Neural cell (in vitro differentiated cells): ENCODE data around the gene CILP. TPM values are rescaled to one million over a fixed set of nuclear protein-coding genes. Genes with fewer than 3 reads are reported as not detected.

Experiments used
- H2AFZ ChIP-seq: fragments of 200-600, 300-800 bp; sonication (generic), shearing (Covaris generic); 2 replicates; pipeline ENCODE4 v1.6.0; 2014; ENCODE audit warnings: low read depth, mild to moderate bottlenecking, antibody characterized with exemption, low read length, moderate library complexity
- H3F3A ChIP-seq: fragments of 200-600 bp; shearing (Covaris generic); 2 replicates; pipeline ENCODE4 v1.6.1; 2016; ENCODE audit warnings: mild to moderate bottlenecking, moderate library complexity, mixed read lengths, antibody characterized with exemption, low read length; ENCODE audit not compliant: insufficient read depth, poor library complexity, severe bottlenecking
- H3K27ac ChIP-seq: fragments of 200-600, 300-800 bp; sonication (generic), shearing (Covaris generic); 2 replicates; pipeline ENCODE4 v1.5.1; 2014; ENCODE audit warnings: mild to moderate bottlenecking, low read length, moderate library complexity
- H3K27me3 ChIP-seq: fragments of 300-800, 200-600 bp; sonication (generic), shearing (Covaris generic); 2 replicates; pipeline ENCODE4 v1.6.0; 2014; ENCODE audit warnings: mild to moderate bottlenecking, low read depth, low read length, moderate library complexity; ENCODE audit not compliant: insufficient read depth
- H3K36me3 ChIP-seq: fragments of 300-800, 200-600 bp; sonication (generic), shearing (Covaris generic); 2 replicates; pipeline ENCODE4 v1.5.1; 2014; ENCODE audit warnings: mild to moderate bottlenecking, antibody characterized with exemption, low read length, moderate library complexity; ENCODE audit not compliant: insufficient read depth
- H3K4me2 ChIP-seq: fragments of 300-800, 200-600 bp; sonication (generic), shearing (Covaris generic); 2 replicates; pipeline ENCODE4 v1.6.0; 2014; ENCODE audit warnings: mild to moderate bottlenecking, low read length
- H3K4me3 ChIP-seq: fragments of 300-800, 200-600 bp; sonication (generic), shearing (Covaris generic); 2 replicates; pipeline ENCODE4 v1.5.1; 2014; ENCODE audit warnings: mild to moderate bottlenecking, low read length, moderate library complexity
- H3K79me2 ChIP-seq: fragments of 200-600 bp; shearing (Covaris generic); replicated peaks from 2 replicates; pipeline ENCODE4 v1.6.0; 2014; ENCODE audit warnings: mild to moderate bottlenecking, low read length, moderate library complexity; ENCODE audit not compliant: insufficient read depth
- H3K9ac ChIP-seq: fragments of 300-800, 200-600 bp; sonication (generic), shearing (Covaris generic); 2 replicates; pipeline ENCODE4 v1.6.1; 2016; ENCODE audit warnings: mild to moderate bottlenecking, low read length, mixed read lengths
- H3K9me2 ChIP-seq: fragments of 200-600 bp; shearing (Covaris generic); 2 replicates; pipeline ENCODE4 v1.6.1; 2016; ENCODE audit warnings: mild to moderate bottlenecking, low read length, mixed read lengths; ENCODE audit not compliant: insufficient read depth
- H3K9me3 ChIP-seq: fragments of 200-600, 300-800 bp; sonication (generic), shearing (Covaris generic); 2 replicates; pipeline ENCODE4 v1.6.1; 2016; ENCODE audit warnings: mild to moderate bottlenecking, mixed run types, low read length, moderate library complexity, mixed read lengths
- H4K20me1 ChIP-seq: fragments of 200-600 bp; shearing (Covaris generic); 2 replicates; pipeline ENCODE4 v1.6.1; 2016; ENCODE audit warnings: mild to moderate bottlenecking, mixed run types; ENCODE audit not compliant: insufficient read depth
- EP300 ChIP-seq: fragments of 450-650 bp; conservative IDR thresholded peaks from 2 replicates; pipeline ENCODE4 v1.6.1; 2014; ENCODE audit warnings: antibody characterized with exemption, mild to moderate bottlenecking, moderate library complexity; ENCODE audit not compliant: poor library complexity, severe bottlenecking
- EZH2 ChIP-seq: fragments of 200-600, 300-800 bp; shearing (Covaris generic), sonication (generic); IDR thresholded peaks from 2 replicates; pipeline ENCODE4 v1.6.1; 2014; ENCODE audit warnings: antibody characterized with exemption, low read length, borderline replicate concordance, mild to moderate bottlenecking; ENCODE audit not compliant: insufficient read depth, poor library complexity, severe bottlenecking
- MXI1 ChIP-seq: fragments of 450-650 bp; conservative IDR thresholded peaks from 2 replicates; pipeline ENCODE4 v1.6.1; 2014; ENCODE audit warnings: antibody characterized with exemption, mild to moderate bottlenecking; ENCODE audit not compliant: poor library complexity, severe bottlenecking
- POLR2AphosphoS5 ChIP-seq: IDR thresholded peaks from 2 replicates; pipeline ENCODE4 v1.6.1; 2012
- RAD21 ChIP-seq: fragments of 450-650 bp; conservative IDR thresholded peaks from 2 replicates; pipeline ENCODE4 v1.6.1; 2014; ENCODE audit warnings: antibody characterized with exemption, mild to moderate bottlenecking, moderate library complexity
- SMC3 ChIP-seq: fragments of 450-650 bp; conservative IDR thresholded peaks from 2 replicates; pipeline ENCODE4 v1.6.1; 2014; ENCODE audit warnings: antibody characterized with exemption, mild to moderate bottlenecking, moderate library complexity; ENCODE audit not compliant: poor library complexity
- TAF1 ChIP-seq: IDR thresholded peaks from 2 replicates; pipeline ENCODE4 v1.6.1; 2012; ENCODE audit warnings: low read depth
- polyA plus RNA-seq: library from polyadenylated mRNA; depleted of rRNA; stranded (reverse); fragments of >200 nt; gene quantifications from 2 replicates; pipeline ENCODE4 v1.2.3, GENCODE V29; 2014
- TF ChIP-seq, protein P1 (sequence below): fragments of 450-650 bp; IDR thresholded peaks from 2 replicates; pipeline ENCODE4 v1.5.1; 2014; ENCODE audit warnings: antibody characterized with exemption, mild to moderate bottlenecking, moderate library complexity; ENCODE audit not compliant: poor library complexity, severe bottlenecking
- TF ChIP-seq, protein P2 (sequence below): IDR thresholded peaks from 2 replicates; pipeline ENCODE4 v1.6.1; 2012; ENCODE audit warnings: borderline replicate concordance

CILP gene
- polyA plus RNA-seq, 1 donor from 2014 or later, result 1.4 TPM

DNA sequence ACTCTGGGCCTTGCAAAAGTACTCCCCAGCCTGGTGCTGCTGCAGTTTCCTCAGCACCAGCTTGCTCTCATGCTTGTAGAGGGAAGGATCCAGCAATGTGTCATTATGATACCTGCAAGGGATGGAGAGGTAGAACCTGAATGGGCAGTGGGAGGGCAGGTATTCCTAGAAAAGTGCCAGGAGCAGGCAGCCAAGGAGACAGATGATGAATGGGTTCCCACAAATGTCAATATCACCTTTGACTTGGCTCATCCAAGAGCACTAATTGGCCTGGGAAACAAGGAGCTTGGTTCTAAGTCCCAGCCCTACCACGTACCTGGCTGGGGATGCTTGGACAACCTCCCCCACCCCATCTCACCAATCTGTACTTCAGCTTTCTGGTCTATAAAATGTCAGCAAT is 9.4 kb downstream of the CILP start:
- TF ChIP-seq TAF1, result no peak
- TF ChIP-seq EP300, result no peak
- TF ChIP-seq, protein P1, sequence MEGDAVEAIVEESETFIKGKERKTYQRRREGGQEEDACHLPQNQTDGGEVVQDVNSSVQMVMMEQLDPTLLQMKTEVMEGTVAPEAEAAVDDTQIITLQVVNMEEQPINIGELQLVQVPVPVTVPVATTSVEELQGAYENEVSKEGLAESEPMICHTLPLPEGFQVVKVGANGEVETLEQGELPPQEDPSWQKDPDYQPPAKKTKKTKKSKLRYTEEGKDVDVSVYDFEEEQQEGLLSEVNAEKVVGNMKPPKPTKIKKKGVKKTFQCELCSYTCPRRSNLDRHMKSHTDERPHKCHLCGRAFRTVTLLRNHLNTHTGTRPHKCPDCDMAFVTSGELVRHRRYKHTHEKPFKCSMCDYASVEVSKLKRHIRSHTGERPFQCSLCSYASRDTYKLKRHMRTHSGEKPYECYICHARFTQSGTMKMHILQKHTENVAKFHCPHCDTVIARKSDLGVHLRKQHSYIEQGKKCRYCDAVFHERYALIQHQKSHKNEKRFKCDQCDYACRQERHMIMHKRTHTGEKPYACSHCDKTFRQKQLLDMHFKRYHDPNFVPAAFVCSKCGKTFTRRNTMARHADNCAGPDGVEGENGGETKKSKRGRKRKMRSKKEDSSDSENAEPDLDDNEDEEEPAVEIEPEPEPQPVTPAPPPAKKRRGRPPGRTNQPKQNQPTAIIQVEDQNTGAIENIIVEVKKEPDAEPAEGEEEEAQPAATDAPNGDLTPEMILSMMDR, result no peak
- TF ChIP-seq RAD21, result no peak
- TF ChIP-seq POLR2AphosphoS5, result no peak
- TF ChIP-seq EZH2, result no peak
- no peak for TF ChIP-seq SMC3
- TF ChIP-seq, protein P2, sequence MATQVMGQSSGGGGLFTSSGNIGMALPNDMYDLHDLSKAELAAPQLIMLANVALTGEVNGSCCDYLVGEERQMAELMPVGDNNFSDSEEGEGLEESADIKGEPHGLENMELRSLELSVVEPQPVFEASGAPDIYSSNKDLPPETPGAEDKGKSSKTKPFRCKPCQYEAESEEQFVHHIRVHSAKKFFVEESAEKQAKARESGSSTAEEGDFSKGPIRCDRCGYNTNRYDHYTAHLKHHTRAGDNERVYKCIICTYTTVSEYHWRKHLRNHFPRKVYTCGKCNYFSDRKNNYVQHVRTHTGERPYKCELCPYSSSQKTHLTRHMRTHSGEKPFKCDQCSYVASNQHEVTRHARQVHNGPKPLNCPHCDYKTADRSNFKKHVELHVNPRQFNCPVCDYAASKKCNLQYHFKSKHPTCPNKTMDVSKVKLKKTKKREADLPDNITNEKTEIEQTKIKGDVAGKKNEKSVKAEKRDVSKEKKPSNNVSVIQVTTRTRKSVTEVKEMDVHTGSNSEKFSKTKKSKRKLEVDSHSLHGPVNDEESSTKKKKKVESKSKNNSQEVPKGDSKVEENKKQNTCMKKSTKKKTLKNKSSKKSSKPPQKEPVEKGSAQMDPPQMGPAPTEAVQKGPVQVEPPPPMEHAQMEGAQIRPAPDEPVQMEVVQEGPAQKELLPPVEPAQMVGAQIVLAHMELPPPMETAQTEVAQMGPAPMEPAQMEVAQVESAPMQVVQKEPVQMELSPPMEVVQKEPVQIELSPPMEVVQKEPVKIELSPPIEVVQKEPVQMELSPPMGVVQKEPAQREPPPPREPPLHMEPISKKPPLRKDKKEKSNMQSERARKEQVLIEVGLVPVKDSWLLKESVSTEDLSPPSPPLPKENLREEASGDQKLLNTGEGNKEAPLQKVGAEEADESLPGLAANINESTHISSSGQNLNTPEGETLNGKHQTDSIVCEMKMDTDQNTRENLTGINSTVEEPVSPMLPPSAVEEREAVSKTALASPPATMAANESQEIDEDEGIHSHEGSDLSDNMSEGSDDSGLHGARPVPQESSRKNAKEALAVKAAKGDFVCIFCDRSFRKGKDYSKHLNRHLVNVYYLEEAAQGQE, result no peak
- no peak for TF ChIP-seq MXI1
- Histone ChIP-seq H3K9me2 (no peaks in the 10 kb centered on the region), H3K4me2 (no peak overlapping the region), H3K4me3 (no peak overlapping the region), H3F3A (no peaks in the 10 kb centered on the region), H3K27ac (no peak overlapping the region), H2AFZ (no peak overlapping the region), H3K9ac (no peak overlapping the region), H3K36me3 (no peaks in the 10 kb centered on the region), H4K20me1 (no peaks in the 10 kb centered on the region), H3K9me3 (no peaks in the 10 kb centered on the region), H3K79me2 (no peaks in the 10 kb centered on the region), H3K27me3 (no peaks in the 10 kb centered on the region)

DNA sequence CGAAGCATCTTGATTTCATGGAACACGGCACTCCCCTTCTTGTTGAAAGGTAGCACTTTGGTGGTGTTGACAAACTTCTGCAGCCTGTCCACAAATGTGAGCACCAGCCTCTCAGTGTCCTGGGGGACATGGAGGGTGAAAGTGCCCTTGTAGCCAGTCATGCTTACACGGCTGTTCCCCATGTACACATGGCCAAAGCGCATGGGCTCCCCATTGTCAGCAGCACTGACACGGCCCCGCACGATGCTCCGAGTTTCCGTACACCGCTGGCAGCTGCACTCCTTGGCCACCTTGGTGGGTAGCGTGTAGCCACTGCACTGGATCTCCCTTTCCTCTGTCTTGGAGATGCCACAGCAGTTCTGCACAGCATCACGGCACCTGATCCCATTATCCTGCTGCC is 12.7 kb downstream of the CILP start:
- no peak overlapping the region for H3K4me3 ChIP-seq
- TF ChIP-seq, protein P2, result no peak
- TF ChIP-seq EP300 (no peak), SMC3 (no peak), EZH2 (no peak), POLR2AphosphoS5 (no peak), RAD21 (no peak), TAF1 (no peak), MXI1 (no peak)
- TF ChIP-seq, protein P1, result no peak
- no peaks in the 10 kb centered on the region for H3K36me3 ChIP-seq
- H3K9ac ChIP-seq, result no peak overlapping the region
- H4K20me1 ChIP-seq, result no peaks in the 10 kb centered on the region
- no peaks in the 10 kb centered on the region for H3K9me3 ChIP-seq
- H3K9me2 ChIP-seq, result no peaks in the 10 kb centered on the region
- no peak overlapping the region for H2AFZ ChIP-seq
- no peaks in the 10 kb centered on the region for H3F3A ChIP-seq
- no peaks in the 10 kb centered on the region for H3K27me3 ChIP-seq
- H3K79me2 ChIP-seq, result no peaks in the 10 kb centered on the region
- no peak overlapping the region for H3K27ac ChIP-seq
- H3K4me2 ChIP-seq, result no peak overlapping the region
